ENCODE results near the gene ST6GALNAC4.

DNA sequence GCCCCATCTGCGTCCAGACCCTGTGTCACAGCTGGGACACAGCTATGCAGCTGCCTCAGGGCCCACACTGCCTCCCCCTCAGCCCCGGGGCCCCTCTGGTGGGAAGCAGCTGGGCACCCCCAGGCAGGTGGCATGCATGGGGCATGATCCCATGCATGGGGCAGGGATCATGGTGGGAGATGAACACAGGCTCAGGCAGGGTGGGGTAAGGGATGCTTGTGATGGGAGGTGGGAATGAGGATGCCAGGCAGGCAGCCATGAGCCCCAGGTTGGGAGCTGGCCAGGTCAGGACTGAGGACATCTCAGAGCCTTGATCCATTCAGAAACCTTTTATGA is 44.3 kb upstream of the ST6GALNAC4 start:
- TF ChIP-seq, protein P1, sequence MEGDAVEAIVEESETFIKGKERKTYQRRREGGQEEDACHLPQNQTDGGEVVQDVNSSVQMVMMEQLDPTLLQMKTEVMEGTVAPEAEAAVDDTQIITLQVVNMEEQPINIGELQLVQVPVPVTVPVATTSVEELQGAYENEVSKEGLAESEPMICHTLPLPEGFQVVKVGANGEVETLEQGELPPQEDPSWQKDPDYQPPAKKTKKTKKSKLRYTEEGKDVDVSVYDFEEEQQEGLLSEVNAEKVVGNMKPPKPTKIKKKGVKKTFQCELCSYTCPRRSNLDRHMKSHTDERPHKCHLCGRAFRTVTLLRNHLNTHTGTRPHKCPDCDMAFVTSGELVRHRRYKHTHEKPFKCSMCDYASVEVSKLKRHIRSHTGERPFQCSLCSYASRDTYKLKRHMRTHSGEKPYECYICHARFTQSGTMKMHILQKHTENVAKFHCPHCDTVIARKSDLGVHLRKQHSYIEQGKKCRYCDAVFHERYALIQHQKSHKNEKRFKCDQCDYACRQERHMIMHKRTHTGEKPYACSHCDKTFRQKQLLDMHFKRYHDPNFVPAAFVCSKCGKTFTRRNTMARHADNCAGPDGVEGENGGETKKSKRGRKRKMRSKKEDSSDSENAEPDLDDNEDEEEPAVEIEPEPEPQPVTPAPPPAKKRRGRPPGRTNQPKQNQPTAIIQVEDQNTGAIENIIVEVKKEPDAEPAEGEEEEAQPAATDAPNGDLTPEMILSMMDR (IDR thresholded peaks at IDR 0.05) = no peak
- no peak for TF ChIP-seq POLR2A (IDR thresholded peaks at IDR 0.05)

Data from esophagus squamous epithelium (tissue), 4 donors.